ENCODE measurements around the gene RBM38. TPM values are rescaled to one million over a fixed set of nuclear protein-coding genes. Genes with fewer than 3 reads are reported as not detected.
A peak's percentile ranks its signal among the peaks of the same experiment; 100 is the strongest.

RBM38 gene
- total RNA-seq, 1 donor = 63.3 TPM

DNA sequence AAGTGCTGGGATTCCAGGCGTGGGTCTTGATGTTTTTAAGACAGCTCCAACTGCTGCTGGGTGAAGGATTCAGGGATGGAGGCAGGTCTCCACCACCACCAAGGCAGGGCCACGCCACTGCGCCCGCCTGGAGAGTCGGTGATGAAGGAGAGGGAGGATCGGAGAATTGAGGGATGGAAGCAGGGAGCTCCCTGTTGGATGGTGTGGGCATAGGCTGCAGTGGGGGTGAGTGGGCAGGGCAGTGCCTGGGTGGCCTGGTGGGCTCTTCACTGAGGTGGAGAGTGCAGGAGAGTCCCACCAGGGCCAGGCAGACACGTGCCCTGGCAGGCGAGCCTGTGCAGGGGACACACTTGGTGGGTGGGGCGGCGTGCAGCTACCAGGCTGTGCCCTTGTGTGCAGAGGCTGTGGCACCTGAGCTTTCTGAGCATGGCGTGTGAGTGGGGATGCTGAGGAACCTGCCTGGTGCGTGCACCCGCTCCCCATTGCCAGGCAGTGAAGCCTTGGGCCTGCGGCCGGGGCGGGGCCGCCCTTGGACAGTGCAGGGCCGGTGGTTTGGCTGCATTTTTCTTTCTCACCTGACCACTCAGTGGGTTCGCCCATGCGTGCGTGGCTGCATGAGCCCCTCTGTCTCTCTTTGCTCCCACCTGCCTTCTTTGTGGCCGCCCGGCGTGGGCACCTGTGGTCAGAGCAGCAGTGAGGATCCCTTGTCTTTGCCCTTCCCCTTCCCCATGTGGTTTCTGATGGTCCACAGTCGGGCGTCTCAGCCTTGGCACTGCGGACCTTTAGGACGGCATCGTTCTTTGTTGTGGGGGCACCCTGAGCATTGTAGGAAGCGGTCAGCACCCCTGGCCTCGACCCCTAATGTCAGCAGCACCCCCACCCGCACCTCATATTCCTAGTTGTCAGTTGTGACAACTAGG lies 11.3 kb downstream of the RBM38 start:
- DNase-seq (ENCODE audit: low read depth in 2 of 3, low spot score in 2 of 3) = no peak

DNA sequence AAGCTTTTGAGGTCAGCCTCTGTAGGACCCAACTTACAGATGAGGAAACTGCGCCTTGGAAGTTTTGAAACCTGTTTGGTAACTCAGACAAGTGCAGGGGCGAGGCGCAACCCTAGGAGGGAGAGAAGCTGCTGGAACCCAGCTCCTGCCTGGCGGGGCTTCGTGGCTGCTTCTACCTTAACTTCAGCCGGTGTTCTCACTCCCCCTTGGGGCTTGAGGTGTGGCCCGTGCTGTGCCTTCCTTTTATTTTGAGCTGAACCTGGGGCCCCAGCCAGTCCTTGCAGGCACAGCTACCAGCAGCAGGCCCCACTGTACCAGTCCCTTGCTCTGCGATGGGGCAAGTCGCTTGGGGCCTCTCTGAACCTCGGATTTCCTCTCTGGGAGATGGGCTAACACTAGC lies 12.0 kb downstream of the RBM38 start:
- DNase-seq (ENCODE audit: low read depth in 2 of 3, low spot score in 2 of 3) = no peak

DNA sequence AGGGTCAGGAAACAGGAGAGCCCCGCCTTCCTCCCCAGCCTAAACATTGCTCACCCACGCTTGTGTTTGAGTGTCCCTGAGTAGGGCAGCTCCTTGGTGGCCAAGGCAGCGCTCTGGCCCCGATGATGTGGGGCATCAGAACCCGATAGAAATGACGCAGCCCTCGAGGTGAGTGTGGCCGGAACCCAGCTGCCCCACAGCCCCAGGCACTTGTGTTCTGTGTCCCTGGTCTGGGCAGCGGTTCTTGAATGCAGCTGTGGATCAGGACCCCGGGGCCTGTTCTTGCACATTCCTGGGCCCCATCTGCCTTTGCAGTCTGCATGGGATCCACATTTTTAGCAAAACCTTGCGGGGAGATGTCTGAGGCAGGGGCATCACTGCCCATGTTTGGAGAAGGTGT lies 12.8 kb downstream of the RBM38 start:
- DNase-seq (ENCODE audit: low read depth in 2 of 3, low spot score in 2 of 3) = no peak

DNA sequence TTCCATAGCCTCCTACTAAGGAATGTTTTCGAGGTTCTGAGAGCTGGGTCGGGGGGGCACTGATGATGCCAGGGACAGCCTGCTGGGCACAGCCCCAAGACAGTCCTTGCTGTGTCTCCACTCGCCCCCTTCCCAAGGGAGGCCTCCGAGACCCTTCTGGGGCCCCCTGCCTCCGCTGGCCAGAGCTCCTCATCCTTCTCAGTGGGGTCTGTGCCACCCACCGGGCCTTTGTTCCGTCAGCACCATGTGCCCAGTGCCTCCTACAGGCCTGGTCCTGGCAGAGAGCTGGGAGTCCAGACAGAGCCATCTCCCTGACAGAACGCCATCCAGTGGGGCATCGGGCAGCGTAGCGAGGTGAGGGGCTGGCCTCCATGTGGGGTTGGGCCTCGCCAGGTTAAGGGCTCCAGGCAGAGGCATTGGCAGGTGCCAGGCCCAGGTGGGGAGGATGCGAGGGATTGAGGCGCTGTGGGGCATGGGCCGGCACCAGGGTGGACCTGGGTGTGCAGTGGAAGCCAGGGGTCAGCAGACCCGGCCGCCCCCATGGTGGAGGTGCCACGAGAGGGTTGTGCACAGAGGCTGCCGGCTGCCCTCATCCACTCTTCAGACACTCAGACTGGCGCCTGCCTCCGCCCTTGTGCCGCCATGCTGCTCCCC lies 13.3 kb downstream of the RBM38 start:
- DNase-seq (ENCODE audit: low read depth in 2 of 3, low spot score in 2 of 3) = no peak

DNA sequence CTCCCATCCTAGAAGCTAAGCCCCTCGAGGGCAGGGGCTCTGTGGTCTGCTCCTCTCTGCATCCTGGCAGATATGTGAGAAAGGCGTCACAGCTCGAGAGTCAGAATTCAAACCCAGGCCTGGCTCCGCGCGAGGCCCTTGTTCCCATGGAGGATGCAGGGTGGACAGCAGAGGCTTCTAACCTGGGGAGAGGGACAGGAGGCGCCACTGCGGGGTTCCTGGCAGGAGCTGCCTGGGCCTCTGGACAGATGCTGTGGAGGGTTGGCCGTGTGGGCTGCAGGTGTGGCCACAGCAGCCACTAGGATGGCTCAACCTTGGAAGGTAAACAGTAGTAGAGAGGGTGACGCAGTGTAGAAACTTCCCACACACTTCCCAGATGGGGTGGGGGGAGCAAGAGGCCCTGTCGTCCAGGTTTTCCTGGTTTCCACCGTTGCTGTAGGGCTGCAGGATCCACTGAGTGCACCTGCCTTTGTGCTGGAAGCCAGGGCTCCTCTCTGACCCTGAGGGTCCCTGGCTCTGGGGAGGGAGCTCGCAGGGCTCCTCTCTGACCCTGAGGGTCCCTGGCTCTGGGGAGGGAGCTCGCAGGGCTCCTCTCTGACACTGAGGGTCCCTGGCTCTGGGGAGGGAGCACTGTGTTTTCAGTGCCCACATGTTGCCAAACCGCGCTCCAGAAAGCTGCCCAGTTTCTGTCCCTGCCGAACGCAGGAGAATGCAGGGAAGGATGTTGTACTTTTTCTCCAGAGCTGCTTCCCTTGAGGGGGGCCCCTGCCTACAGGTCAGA lies 14.2 kb downstream of the RBM38 start:
- no peak for DNase-seq (ENCODE audit: low read depth in 2 of 3, low spot score in 2 of 3)

DNA sequence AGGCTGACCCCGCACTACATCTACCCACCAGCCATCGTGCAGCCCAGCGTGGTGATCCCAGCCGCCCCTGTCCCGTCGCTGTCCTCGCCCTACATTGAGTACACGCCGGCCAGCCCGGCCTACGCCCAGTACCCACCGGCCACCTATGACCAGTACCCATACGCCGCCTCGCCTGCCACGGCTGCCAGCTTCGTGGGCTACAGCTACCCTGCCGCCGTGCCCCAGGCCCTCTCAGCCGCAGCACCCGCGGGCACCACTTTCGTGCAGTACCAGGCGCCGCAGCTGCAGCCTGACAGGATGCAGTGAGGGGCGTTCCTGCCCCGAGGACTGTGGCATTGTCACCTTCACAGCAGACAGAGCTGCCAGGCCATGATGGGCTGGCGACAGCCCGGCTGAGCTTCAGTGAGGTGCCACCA lies 16.4 kb downstream of the RBM38 start:
- DNase-seq (ENCODE audit: low read depth in 2 of 3, low spot score in 2 of 3) = no peak

DNA sequence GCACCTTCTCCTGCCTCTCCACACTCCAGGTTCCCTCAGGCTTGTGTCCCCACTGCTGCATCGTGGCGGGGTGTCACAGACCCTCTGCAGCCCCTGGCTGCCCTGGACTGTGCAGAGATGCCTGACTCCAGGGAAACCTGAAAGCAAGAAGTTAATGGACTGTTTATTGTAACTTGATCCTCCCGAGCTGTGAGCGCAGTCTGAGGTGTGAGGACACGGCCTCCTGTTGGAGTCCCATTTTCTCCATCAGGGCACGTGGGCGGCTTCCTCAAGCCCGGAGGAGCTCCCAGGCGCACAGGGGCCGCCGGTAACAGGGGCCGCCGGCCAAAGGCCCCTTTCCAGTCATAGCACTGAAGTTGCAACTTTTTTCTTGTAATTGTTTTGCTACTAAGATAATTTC lies 16.9 kb downstream of the RBM38 start:
- no peak for DNase-seq (ENCODE audit: low read depth in 2 of 3, low spot score in 2 of 3)

DNA sequence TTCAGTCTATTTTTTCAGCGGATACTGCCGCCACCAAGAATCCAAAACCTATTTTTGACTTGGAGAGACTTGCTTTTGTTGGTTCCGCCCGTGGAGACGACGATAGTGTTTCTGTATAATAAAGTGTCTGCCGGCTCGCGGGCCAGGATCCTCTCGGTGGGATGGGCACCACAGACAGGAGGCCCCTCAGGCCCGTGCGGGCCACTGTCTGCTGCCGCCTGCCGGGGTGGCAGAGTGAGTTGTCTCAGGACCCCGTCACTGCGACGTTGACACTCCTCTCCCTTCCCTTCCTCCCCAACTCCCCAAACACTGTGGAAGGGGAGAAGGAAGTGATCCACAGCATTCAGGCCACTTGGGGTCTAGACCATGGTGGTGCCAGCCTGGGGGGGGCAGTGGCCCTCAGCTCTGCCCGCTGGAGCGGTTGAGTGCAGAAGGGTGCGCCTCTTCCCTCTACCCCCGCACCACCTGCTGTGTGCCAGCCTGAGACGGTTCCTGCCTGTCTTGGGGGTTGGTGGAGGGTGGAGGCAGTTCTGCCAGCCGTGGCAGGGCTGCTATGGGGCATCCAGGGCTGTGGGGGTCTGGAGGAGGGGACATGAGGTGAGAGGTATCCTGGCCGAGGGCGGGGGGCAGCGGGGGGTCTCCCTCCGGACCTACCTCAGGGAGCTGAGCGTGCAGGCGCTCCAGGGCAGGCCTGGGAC lies 17.5 kb downstream of the RBM38 start:
- no peak for DNase-seq (ENCODE audit: low read depth in 2 of 3, low spot score in 2 of 3)

DNA sequence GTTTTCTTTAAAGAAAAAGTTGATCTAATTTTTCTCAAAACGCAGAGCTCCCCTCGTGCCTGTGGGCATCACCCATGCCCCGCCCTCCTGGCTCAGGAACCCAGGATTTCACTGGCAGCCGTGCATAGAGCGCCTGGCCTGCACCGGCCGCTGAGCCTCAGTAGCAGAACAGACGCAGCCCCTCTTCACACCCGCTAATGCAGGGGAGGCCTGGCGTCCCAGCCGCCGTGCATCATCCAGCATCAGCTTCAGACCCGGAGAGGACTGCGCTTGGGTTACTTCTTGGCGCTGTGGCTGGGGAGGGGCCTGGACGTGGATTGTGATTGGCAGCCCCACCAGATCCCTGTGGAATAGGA lies 18.1 kb downstream of the RBM38 start:
- DNase-seq (ENCODE audit: low read depth in 2 of 3, low spot score in 2 of 3) = no peak

DNA sequence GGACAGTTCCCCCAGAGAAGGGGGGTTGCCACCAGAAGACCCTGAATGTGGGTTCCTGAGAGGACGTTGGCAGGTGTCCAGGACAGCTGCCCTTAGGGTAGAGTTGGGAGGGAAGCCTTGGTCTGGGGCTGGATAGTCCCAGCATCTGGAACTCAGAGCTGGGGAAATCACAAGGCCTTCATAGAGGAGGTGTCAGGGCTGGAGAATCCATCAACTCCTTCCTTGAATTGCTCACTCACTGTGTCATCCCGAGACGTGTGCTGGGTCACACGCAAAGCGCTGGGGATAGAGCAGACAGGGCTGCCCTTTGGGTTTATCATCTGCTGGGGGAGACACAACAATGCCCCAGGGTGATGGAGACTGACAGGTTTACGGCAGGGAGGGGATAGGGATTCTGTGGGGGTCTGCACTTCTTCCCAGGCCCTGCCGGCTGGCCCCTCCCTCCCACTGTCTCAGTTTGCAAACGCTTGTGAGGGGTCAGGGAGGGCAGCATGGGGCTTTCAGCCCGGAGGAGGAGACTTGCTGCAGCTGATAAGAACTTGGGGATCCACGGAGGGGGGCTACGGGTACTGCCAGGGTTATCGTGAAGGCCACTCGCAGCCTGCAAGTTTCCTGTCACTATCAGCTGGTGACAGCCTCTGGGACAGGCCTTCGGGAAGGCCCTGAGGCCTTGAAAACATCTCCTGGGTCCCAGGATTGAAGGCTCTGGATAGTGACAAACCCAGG lies 18.6 kb downstream of the RBM38 start:
- peak in 2 of 3 donors; percentile 69 to 76 for DNase-seq (ENCODE audit: low read depth in 2 of 3, low spot score in 2 of 3)

DNA sequence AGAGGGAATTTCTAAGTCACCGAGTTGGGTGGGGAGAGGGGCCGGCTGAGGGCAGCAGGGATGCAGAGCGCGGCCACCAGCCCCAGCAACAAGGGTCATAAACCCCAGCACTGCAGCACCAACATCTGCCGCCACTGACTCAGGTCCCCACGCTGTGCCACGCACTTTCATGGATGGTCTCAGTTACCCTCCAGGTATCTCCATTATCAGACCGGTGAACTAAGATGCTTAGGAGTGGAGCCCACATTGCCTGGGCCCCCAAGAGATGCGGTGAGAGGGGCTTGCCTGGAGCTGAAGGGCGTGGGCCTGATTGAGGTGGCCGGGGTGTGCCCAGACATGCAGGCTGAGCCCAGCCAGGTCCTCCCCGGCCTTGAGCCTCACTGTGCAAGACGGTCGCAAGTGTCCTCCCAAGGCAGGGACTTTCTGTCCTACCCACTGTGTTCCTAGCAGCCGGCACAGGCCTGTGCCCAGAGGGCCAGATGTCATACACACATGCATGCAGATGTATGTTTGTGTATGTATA lies 19.3 kb downstream of the RBM38 start:
- DNase-seq (ENCODE audit: low read depth in 2 of 3, low spot score in 2 of 3) = no peak

DNA sequence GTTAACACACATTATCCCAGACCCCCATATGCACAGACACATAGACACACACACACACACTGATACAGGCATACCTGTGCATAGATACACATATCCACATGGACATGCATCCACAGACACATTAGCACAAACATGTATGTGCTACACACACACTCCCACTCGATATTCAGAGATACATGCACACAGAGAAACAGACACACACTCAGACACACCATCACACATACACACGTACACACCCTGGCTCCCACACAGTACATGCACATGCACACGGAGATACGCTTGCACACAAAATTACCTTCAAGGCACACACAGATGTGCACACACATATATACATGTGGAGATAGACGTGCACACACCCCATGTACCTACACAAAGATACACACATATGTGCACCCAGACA lies 19.7 kb downstream of the RBM38 start:
- DNase-seq (ENCODE audit: low read depth in 2 of 3, low spot score in 2 of 3) = no peak

DNA sequence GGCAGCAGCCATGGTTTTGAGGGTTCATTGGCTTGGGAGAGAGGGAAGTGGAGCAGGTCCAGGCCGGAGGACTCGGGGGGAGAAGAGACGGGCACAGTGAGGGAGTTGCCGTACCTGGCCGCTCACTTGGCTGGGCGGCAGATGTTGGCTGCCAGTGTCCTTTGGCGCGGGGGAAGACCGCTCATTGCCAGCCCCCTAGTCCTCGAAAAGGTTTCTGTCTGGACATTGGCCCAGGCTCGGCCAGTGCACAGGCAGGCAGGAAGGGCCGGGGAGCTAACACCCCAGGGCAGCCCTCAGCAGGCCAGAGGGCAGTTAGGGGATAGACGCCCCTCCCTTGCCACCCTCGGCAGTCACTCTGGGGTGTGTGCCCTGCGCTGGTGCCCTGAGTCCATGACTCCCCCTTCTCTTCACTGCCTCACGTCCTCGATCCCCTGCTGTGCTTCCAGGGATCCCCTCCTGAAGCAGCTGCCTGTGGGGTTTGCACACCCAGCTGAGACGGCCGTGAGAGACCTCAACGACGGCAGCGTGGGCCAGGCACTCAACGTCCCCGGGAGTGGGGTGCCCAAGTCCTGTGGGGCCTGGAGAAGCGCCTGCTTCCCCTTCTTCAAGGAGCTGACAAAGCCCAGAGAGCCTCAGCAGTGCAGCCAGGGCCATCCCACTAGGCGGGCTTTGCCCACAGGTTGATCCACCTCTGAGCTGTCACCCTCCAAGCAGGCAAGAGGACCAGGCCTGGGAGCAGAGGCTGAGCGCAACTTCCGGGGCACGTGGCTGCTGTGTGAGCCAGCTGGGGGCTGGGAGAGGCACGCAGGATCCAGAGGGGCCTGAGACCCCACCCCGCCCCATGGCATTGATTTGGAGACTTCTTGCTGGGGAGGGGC lies 20.4 kb downstream of the RBM38 start:
- no peak for DNase-seq (ENCODE audit: low read depth in 2 of 3, low spot score in 2 of 3)

DNA sequence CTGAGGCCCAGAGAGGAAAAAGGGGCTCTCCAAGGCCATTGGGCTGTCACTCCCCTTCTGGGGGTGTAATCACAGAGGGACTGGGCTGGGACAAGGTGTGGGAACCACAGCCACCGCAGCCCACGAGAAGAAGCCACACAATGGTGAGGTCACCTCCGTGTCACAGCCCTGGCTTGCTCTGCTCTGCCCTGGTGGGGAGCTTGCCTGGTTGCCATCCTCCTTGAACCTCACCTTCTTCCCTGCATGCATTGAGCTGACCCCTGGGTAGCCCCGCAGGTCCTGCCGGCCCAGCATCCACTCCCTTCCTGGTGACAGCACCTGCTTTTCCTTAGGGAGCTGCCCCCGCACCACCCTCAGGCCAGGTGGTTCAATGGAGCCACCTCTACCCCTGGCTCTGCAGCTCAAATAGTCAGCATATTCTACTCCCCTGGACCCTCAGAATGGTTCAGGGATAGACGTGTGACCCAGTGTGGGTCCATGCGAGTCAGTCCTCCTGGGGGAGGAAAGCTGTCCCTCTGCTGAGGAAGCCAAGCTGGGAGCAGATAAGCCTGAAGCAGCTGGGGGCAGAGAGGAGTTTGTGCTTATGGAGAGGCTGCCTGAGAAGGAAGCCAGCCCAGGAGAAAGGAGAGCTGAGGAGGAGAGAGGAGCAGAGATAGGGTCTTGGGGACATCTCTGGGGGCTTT lies 21.3 kb downstream of the RBM38 start:
- DNase-seq (ENCODE audit: low read depth in 2 of 3, low spot score in 2 of 3) = no peak

DNA sequence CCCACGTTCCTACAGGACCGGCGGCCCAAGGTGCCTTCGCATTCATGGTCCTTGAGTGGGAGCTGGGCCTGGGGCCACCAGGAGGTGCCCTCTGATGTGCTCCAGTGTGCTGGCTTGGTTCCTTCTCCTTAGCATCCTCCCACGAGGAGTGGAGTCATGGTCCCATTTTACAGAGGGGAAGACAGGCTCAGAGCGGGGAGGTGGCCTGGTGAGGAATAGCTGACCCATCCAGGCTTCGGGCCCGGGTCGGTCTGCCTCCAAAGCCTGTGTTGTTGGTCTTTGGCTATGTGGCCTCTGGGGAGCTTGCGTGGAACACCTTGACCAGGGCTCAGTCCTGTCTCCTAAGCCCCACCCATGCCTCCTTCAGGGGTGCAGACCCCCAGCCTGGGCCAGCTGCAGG lies 22.8 kb downstream of the RBM38 start:
- DNase-seq (ENCODE audit: low read depth in 2 of 3, low spot score in 2 of 3) = no peak

DNA sequence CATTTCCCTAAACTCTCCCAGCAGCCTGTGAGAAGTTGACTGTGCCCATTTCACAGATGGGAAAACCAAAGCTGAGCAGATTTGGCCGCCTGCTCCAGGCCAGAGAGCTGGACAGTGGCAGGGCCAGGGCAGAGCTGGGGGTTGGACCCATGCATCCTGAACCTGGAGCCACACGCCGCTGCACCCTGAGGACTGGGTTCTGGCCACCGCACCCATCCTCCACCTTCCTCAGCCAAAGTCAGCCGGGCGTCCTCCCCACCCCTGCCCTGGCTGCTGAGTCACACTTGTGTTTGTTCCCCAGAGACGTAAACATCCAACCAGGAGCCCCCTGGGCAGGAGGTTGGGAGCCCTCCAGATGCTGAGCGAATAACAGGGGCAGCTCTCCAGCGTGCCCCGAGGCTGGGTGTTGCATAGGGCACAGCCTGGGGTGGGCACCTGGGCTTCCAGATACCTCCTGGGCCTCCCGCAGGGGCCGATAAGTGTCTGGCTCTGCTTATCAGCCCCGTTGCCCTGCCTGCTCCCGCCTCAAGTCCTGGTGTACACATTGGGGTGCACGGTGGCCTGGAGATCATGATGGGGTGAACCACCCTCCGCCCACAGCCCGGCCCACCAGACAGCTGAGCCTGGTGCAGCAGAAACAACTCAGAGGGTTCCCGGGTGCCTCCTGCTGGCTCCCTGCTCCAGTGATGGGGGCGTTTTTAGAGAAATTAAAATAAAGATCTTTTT lies 23.8 kb downstream of the RBM38 start:
- peak in 2 of 3 donors; percentile 64 to 66 for DNase-seq (ENCODE audit: low read depth in 2 of 3, low spot score in 2 of 3)

DNA sequence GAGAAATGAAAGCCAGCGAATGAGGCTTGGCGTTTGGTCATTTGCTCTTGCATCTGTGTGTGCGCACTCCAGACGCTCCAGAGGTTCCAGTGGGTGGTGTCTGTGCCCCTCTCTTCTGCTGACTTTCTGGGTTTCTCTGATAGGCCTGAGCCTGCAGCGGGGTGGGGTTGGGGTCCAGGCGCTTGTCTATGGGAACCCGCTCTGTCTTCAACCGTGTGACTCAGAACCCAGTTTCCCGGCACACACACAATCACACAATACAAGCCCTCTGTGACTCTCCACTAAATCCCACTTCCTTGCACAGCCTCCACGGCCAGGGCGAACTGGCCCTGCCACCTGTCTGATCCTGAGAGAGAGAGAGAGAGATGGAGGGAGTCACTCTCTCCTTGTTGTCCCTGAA lies 24.6 kb downstream of the RBM38 start:
- no peak for DNase-seq (ENCODE audit: low read depth in 2 of 3, low spot score in 2 of 3)

Data from hematopoietic multipotent progenitor cell (in vitro differentiated cells).